Right lobe of liver (tissue), 6 donors: Measurements from ENCODE around the gene CCT6A. TPM values are rescaled to one million over a fixed set of nuclear protein-coding genes. Genes with fewer than 3 reads are reported as not detected.
"Not testable (repeated sequence)": the region's sequence is repeated elsewhere in the genome, so short reads cannot be mapped to it uniquely, and the experiment has no call there.

Experiments
- ATAC-seq, 4 donors: fragments of 200-7000 bp; cut with Tn5 transposase; one replicate each; pipeline ENCODE4 v1.9.1; 2020; ENCODE audit warnings: mild to moderate bottlenecking in 4 of 4, moderate library complexity in 4 of 4
- DNase-seq, 3 donors: peaks; one replicate each; pipeline ENCODE4 v3.0.0-alpha.2; 2020
- H3K27ac ChIP-seq, 3 donors: fragments of 200-600 bp; one replicate each; pipeline ENCODE4 v1.8.0; 2022
- H3K27me3 ChIP-seq, 2 donors: fragments of 200-600 bp; one replicate each; pipeline ENCODE4 v1.8.0; 2022
- H3K36me3 ChIP-seq, 4 donors: fragments of 200-600 bp; sonication (generic) in 1 of 4; one replicate each; pipeline versions ENCODE4 v1.5.1 to v1.8.0; 2017 to 2022; ENCODE audit warnings: control low read depth in 1 of 4
- H3K4me1 ChIP-seq, 4 donors: fragments of 200-600 bp; sonication (generic) in 1 of 4; one replicate each; pipeline versions ENCODE4 v1.5.1 to v1.8.0; 2017 to 2022; ENCODE audit warnings: control low read depth in 1 of 4
- H3K4me3 ChIP-seq, 3 donors: fragments of 200-600 bp; one replicate each; pipeline ENCODE4 v1.8.0; 2022
- H3K9me3 ChIP-seq, 4 donors: fragments of 200-600 bp; sonication (generic) in 1 of 4; one replicate each; pipeline versions ENCODE4 v1.5.1 to v1.8.0; 2017 to 2022; ENCODE audit warnings: control low read depth in 1 of 4
- CTCF ChIP-seq, 4 donors: fragments of 200-600 bp in 3 of 4; fragments of 450-650 bp in 1 of 4; IDR thresholded peaks; one replicate each; pipeline versions ENCODE4 v1.5.1 to v1.8.0; 2016 to 2022; ENCODE audit warnings: antibody characterized with exemption in 4 of 4, mild to moderate bottlenecking in 2 of 4
- POLR2A ChIP-seq: fragments of 450-650 bp; IDR thresholded peaks from one replicate; pipeline ENCODE4 v1.6.1; 2017; ENCODE audit warnings: antibody characterized with exemption, mild to moderate bottlenecking
- WGBS: methylation state at CpG from one replicate; pipeline ENCODE4 v1.1.6; 2018; ENCODE audit warnings: low coverage, low lambda C conversion rate; ENCODE audit not compliant: insufficient coverage; ENCODE audit errors: missing lambda C conversion rate; 5-methylcytosine and 5-hydroxymethylcytosine counted together
- intact Hi-C, 2 donors: fragments of 100-400 bp; cut with DNase I; formaldehyde crosslinking; loops; one replicate each; pipeline versions ENCODE4 v1.11.2 to v1.14.1; 2022
- total RNA-seq, 6 experiments: library from RNA; depleted of rRNA in 2 of 6; stranded (reverse); fragments of >200 nt in 2 of 6; fragmentation: NEBNext Ultra II Directional in 3 of 6; extraction: Animal tissue kit (Norgen Biotek cat#: 25700) in 3 of 6; gene quantifications; one replicate each; pipeline versions ENCODE4 v1.1.0 to v1.2.4, GENCODE V29; 2016 to 2023
- donor health status: DM: no; HTN: yes; CAD: no.
- donor health status: DM: no; HTN: no; CAD: no.
- donor health status: DM: no; HTN: no; CAD: no.
- donor health status: DM: no; HTN: yes; CAD: no.
- donor health status: DM: no; HTN: yes; CAD: no.

Gene CCT6A
- total RNA-seq, 6 experiments from 2014 or later = 24.5 to 88.7 (median 45.6) TPM

- H3K36me3 ChIP-seq = peaks cover 0 to 2% (median 0%) of the 10 kb centered on the region in 4 donors
- TF ChIP-seq CTCF (IDR thresholded peaks at IDR 0.05) (no peak), POLR2A (no peak)
- intact Hi-C loops = no loop called here
- H3K4me1 ChIP-seq = peaks cover 0 to 11% (median 0%) of the 10 kb centered on the region in 4 donors
- H3K4me3 ChIP-seq = no peak overlapping the region
- no peak overlapping the region for H3K27ac ChIP-seq
- ATAC-seq = no peak
- H3K9me3 ChIP-seq = no peaks in the 10 kb centered on the region
- WGBS = 86% methylated on average over 5 of the region's 7 CpGs
- H3K27me3 ChIP-seq = no peaks in the 10 kb centered on the region
- peak in 1 of 3 donors; percentile 15 for DNase-seq
Measured at GRCh38 chr7:56086761-56087160, 35.2 kb downstream of the CCT6A start.

DNA sequence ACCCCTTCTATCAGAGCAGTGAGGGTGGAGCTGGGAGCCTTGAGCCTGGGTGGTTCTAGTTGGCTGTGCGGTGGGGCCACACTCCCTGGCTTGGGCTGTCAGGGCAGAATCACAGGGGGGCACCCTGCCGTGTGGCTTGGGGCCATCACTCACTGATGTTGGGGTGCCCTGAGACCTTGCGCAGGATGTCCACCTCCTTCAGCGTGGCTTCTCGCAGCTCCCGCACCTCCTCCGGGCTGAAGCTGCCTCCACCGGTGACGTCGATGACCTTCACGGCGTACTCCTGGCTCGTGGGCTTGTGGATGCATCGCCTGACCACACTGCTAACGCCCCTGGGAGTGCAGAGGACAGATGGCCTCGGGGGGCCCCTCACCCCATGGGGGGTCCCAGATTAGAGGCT, 35.9 kb downstream of the CCT6A start:
- WGBS = 80% methylated on average over 3 of the region's 16 CpGs
- ATAC-seq (peak in 1 of 4 donors; percentile 7), DNase-seq (no peak)
- H3K36me3 ChIP-seq = peaks cover 0 to 2% (median 0%) of the 10 kb centered on the region in 4 donors
- no peak overlapping the region for H3K27ac ChIP-seq
- H3K27me3 ChIP-seq = no peaks in the 10 kb centered on the region
- H3K9me3 ChIP-seq = no peaks in the 10 kb centered on the region
- H3K4me3 ChIP-seq = no peak overlapping the region
- H3K4me1 ChIP-seq = peaks cover 0 to 14% (median 2%) of the 10 kb centered on the region in 4 donors
- TF ChIP-seq CTCF (IDR thresholded peaks at IDR 0.05) = no peak
- no peak for TF ChIP-seq POLR2A
- intact Hi-C loops = no loop called here

DNA sequence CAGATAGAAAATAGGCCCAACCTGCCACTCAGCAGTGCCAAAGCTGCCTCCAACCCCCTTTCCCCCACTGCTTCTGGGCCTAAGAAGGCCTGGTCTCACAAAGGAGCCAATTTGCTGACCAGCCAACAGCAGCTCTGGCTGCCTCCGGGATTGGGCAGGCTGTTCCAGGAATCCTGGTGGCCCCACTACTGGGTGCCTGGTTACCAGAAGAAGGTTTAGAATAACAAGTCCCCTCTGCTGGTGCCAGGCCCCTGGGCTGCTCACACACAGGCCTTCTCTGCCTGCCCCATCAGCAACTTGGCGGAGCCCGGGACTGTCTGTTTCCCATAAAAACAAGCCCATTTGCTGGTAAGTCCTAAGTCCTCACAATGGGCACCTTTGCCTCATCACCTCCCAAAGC, 40.0 kb downstream of the CCT6A start:
- Histone ChIP-seq H3K36me3 (no peaks in the 10 kb centered on the region), H3K27me3 (no peaks in the 10 kb centered on the region), H3K4me1 (peaks cover 0 to 13% (median 6%) of the 10 kb centered on the region in 4 donors), H3K27ac (no peak overlapping the region), H3K9me3 (no peaks in the 10 kb centered on the region), H3K4me3 (no peak overlapping the region)
- DNase-seq (no peak), ATAC-seq (no peak)
- intact Hi-C loops = no loop called here
- TF ChIP-seq CTCF (IDR thresholded peaks at IDR 0.05) (no peak), POLR2A (no peak)
- WGBS = no CpG with 5 or more reads among the region's 3 CpGs

GRCh38 chr7:56092388-56092787, 40.8 kb downstream of the CCT6A start:
- H3K9me3 ChIP-seq, H3K36me3 ChIP-seq, H3K27me3 ChIP-seq, H3K27ac ChIP-seq, DNase-seq, intact Hi-C loops: not testable (repeated sequence)
- 13% methylated on average over 4 of the region's 6 CpGs for WGBS
- peaks cover 0 to 13% (median 6%) of the 10 kb centered on the region in 4 donors for H3K4me1 ChIP-seq
- ATAC-seq = peak; percentile 25 to 53 (median 47)
- H3K4me3 ChIP-seq = peak overlapping the region in 1 of 3 donors; percentile 10

DNA sequence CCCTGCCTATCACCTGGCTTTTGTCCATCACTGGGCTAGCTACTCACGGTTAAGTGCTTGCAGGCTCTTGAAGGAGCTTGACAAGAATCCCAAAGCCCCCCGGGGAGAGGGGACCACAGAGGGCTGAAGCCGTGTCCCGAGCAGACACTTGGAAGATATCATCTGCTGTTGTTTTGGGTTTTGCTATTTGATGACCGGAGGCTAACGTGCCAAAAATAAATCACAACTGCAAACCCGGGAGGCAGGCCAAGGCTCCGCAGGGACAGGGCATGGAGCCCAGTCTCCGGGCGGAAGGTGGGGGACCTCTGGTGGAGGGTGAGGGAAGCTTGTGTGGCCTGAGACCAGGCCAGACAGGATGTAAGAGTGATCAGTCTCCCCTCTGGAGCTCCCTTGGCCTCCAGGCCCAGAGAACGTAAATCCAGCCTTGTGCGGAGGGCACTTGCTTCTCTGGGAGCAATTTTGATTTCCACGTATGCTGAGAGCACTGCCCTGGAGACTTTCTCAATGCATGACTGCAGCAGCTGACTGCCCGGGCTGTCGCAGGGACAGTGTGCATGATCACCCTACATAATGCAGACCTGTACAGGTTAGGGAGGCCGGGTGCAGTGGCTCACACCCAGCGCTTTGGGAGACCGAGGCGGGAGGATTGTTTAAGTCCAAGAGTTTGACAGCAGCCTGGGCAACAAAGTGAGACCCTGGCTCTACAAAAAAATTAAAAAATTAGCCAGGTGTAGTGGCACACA, 41.4 kb downstream of the CCT6A start, which contains the start of gene PHKG1:
Gene PHKG1 (minus strand): TSS at position 164 of the 743 bp plus-strand sequence. CDS start 4,011 bp downstream, outside the sequence.
- intact Hi-C loops = no loop called here
- Histone ChIP-seq H3K9me3 (no peaks in the 10 kb centered on the region), H3K4me3 (peak within 1 kb of the TSS in 1 of 3 donors; percentile 10), H3K27me3 (no peaks in the 10 kb centered on the region), H3K4me1 (peaks cover 0 to 13% (median 6%) of the 10 kb centered on the region in 4 donors), H3K27ac (peak within 1 kb of the TSS in 1 of 3 donors; percentile 25), H3K36me3 (no peaks in the 10 kb centered on the region)
- WGBS = 21% methylated on average over 13 of the region's 19 CpGs
- peak; percentile 86 to 90 (median 87) for DNase-seq
- peak; percentile 98 to 99 (median 98) for ATAC-seq
- TF ChIP-seq POLR2A (no peak), CTCF (IDR thresholded peaks at IDR 0.05) (peak; percentile 46 to 82 (median 79))
